Loucy (cell line): Measurements from ENCODE around the gene FOS.

ENCODE experiments used
- H2AFZ ChIP-seq: fragments of 200-600 bp; sonication (generic); 2 replicates; pipeline ENCODE4 v1.6.0; 2016; ENCODE audit warnings: antibody characterized with exemption, mild to moderate bottlenecking, low read length, moderate library complexity
- H3F3A ChIP-seq: fragments of 200-600 bp; 2 replicates; pipeline ENCODE4 v1.6.0; 2016; ENCODE audit warnings: antibody characterized with exemption, low read depth, mild to moderate bottlenecking
- H3K27me3 ChIP-seq: fragments of 200-600 bp; sonication (generic); 2 replicates; pipeline ENCODE4 v1.6.1; 2014; ENCODE audit warnings: low read length, mild to moderate bottlenecking; ENCODE audit not compliant: insufficient read depth, poor library complexity, severe bottlenecking
- H3K36me3 ChIP-seq: fragments of 200-600 bp; sonication (generic); 2 replicates; pipeline ENCODE4 v1.6.1; 2016; ENCODE audit warnings: low read length; ENCODE audit not compliant: insufficient read depth
- H3K4me1 ChIP-seq: fragments of 200-600 bp; sonication (generic); 2 replicates; pipeline ENCODE4 v1.5.1; 2014; ENCODE audit warnings: low read length, mild to moderate bottlenecking; ENCODE audit not compliant: insufficient read depth, poor library complexity, severe bottlenecking
- H3K4me2 ChIP-seq: fragments of 200-600 bp; sonication (generic); 2 replicates; pipeline ENCODE4 v1.6.0; 2014; ENCODE audit warnings: antibody characterized with exemption, low read length, low read depth, mild to moderate bottlenecking; ENCODE audit not compliant: poor library complexity, severe bottlenecking
- H3K4me3 ChIP-seq: fragments of 200-600 bp; sonication (generic); 2 replicates; pipeline ENCODE4 v1.5.1; 2014; ENCODE audit warnings: low read length, mild to moderate bottlenecking, mixed read lengths; ENCODE audit not compliant: poor library complexity, severe bottlenecking
- H3K79me2 ChIP-seq: fragments of 200-600 bp; sonication (generic); 2 replicates; pipeline ENCODE4 v1.6.1; 2014; ENCODE audit warnings: low read length; ENCODE audit not compliant: insufficient read depth
- H3K9ac ChIP-seq: fragments of 200-600 bp; sonication (generic); 2 replicates; pipeline ENCODE4 v1.6.0; 2014; ENCODE audit warnings: mild to moderate bottlenecking, low read depth, low read length, moderate library complexity; ENCODE audit not compliant: poor library complexity, severe bottlenecking
- H3K9me2 ChIP-seq: fragments of 200-600 bp; sonication (generic); replicated peaks from 2 replicates; pipeline ENCODE4 v1.6.1; 2016; ENCODE audit warnings: low read depth, low read length, mixed read lengths
- H3K9me3 ChIP-seq: fragments of 200-600 bp; sonication (generic); 2 replicates; pipeline ENCODE4 v1.6.1; 2014; ENCODE audit warnings: mild to moderate bottlenecking, antibody characterized with exemption, low read length, low read depth; ENCODE audit not compliant: insufficient read depth
- H4K20me1 ChIP-seq: fragments of 200-600 bp; sonication (generic); 2 replicates; pipeline ENCODE4 v1.6.0; 2014; ENCODE audit warnings: antibody characterized with exemption, low read length, mild to moderate bottlenecking; ENCODE audit not compliant: insufficient read depth, poor library complexity, severe bottlenecking
- EZH2phosphoT487 ChIP-seq: fragments of 200-600 bp; IDR thresholded peaks from 2 replicates; pipeline ENCODE4 v1.6.1; 2018; ENCODE audit warnings: antibody characterized with exemption, mild to moderate bottlenecking, moderate library complexity, borderline replicate concordance
- TF ChIP-seq, protein P1 (sequence below): fragments of 200-600 bp; sonication (generic); conservative IDR thresholded peaks from 2 replicates; pipeline ENCODE4 v1.5.1; 2014; ENCODE audit warnings: mild to moderate bottlenecking, antibody characterized with exemption, low read length

Gene FOS

DNA sequence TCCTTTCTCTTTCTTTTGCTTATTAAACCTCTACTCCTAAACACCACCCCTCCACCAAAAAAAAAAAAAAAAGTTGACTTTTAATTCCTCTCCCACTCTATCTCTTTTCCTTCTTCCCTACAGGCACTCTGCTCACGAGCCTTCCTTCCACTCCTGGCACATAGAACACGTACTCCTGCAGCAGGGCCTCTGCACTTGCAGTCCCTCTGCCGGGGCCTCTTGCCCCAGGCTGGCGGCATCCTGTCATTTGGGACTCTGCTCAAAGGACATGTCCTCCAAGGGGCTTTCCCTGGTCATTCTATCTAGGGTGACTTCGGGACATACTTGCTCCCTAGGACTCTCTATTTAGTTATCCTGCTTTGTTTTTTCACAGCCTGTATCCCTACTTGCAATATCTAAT, 7.7 kb downstream of the FOS start:
- Histone ChIP-seq H3K79me2 (no peaks in the 10 kb centered on the region), H3K4me1 (peaks cover 4% of the 10 kb centered on the region), H3K36me3 (no peaks in the 10 kb centered on the region), H2AFZ (no peak overlapping the region), H3K4me2 (no peak overlapping the region), H3K4me3 (no peak overlapping the region), H3K27me3 (no peaks in the 10 kb centered on the region), H3K9me2 (no peaks in the 10 kb centered on the region), H3F3A (no peaks in the 10 kb centered on the region), H3K9me3 (no peaks in the 10 kb centered on the region), H3K9ac (no peak overlapping the region), H4K20me1 (no peaks in the 10 kb centered on the region)
- no peak for TF ChIP-seq EZH2phosphoT487
- TF ChIP-seq, protein P1, sequence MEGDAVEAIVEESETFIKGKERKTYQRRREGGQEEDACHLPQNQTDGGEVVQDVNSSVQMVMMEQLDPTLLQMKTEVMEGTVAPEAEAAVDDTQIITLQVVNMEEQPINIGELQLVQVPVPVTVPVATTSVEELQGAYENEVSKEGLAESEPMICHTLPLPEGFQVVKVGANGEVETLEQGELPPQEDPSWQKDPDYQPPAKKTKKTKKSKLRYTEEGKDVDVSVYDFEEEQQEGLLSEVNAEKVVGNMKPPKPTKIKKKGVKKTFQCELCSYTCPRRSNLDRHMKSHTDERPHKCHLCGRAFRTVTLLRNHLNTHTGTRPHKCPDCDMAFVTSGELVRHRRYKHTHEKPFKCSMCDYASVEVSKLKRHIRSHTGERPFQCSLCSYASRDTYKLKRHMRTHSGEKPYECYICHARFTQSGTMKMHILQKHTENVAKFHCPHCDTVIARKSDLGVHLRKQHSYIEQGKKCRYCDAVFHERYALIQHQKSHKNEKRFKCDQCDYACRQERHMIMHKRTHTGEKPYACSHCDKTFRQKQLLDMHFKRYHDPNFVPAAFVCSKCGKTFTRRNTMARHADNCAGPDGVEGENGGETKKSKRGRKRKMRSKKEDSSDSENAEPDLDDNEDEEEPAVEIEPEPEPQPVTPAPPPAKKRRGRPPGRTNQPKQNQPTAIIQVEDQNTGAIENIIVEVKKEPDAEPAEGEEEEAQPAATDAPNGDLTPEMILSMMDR, result no peak

DNA sequence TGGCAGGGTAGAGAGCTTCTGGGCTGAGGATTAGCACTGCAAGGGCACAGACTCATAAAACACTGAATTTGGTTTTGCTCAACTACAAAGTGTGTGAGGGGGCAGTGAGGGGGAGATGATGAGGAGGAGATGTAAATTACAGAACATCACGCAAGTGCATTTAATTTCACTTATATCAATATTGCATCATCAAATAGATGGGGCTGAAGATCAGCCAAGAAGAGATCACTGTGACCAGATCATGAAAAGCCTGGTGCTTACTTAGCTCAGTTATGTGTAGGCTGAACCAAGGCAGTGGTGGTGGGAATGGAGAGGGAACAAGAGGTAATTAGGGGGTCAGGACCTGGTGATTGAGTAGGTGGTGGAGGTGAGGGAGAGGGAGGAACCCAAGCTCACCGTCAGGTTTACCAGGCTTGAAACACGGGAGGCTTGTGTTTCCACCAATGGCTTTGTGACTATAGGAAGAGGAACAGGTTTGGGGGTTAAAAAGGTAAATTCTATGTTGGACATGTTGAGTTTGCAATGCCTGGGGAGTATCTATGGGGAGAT, 11.3 kb downstream of the FOS start:
- H3K79me2 ChIP-seq, result no peaks in the 10 kb centered on the region
- H3K9ac ChIP-seq, result no peak overlapping the region
- H4K20me1 ChIP-seq, result no peaks in the 10 kb centered on the region
- peaks cover 7% of the 10 kb centered on the region for H3K4me1 ChIP-seq
- H3K9me2 ChIP-seq, result no peaks in the 10 kb centered on the region
- H3K4me2 ChIP-seq, result no peak overlapping the region
- H3K36me3 ChIP-seq, result no peaks in the 10 kb centered on the region
- no peaks in the 10 kb centered on the region for H3F3A ChIP-seq
- H3K27me3 ChIP-seq, result no peaks in the 10 kb centered on the region
- no peak for TF ChIP-seq EZH2phosphoT487
- TF ChIP-seq, protein P1, result no peak
- no peaks in the 10 kb centered on the region for H3K9me3 ChIP-seq
- no peak overlapping the region for H2AFZ ChIP-seq
- no peak overlapping the region for H3K4me3 ChIP-seq

DNA sequence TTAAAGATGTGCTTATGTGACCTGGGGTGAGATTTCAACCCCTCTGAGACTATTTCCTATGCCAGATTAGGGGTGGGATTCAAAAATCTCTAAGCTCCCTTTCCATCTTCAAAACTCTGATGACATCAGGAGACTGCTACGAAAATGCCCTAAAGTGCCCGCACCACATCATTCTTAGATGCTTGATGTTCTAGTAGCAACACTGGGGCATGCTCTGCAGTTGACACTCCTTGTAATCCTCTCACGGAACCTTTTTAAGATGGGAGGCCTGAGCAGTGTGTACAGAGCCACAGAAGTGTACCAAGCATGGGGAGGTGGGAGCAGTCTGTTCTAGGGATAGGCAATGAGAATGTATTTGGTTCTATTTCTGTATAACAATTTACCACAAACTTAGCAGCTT, 12.2 kb downstream of the FOS start:
- Histone ChIP-seq H3K4me1 (peaks cover 16% of the 10 kb centered on the region), H3K79me2 (no peaks in the 10 kb centered on the region), H3K27me3 (no peaks in the 10 kb centered on the region), H3K4me2 (no peak overlapping the region), H4K20me1 (no peaks in the 10 kb centered on the region), H3K9me3 (no peaks in the 10 kb centered on the region), H3K36me3 (no peaks in the 10 kb centered on the region), H3K4me3 (no peak overlapping the region), H3F3A (no peaks in the 10 kb centered on the region), H3K9me2 (no peaks in the 10 kb centered on the region), H3K9ac (no peak overlapping the region), H2AFZ (no peak overlapping the region)
- no peak for TF ChIP-seq EZH2phosphoT487
- TF ChIP-seq, protein P1, result no peak
